Stimulated activated CD4-positive, alpha-beta T cell treated with anti-CD3 and anti-CD28 coated beads, Interleukin-4, amount 100 ng/mL, for 4 hours (primary cell): ENCODE measurements around the gene CLSTN2.

Experiments used
- DNase-seq, 2 experiments: peaks; one replicate each; pipeline ENCODE4 v3.0.0-alpha.2; 2020

CLSTN2 gene

GRCh38 chr3:140572334-140572733, 637.3 kb downstream of the CLSTN2 start:
- DNase-seq, result no peak

- DNase-seq, result no peak
These were observed 638.0 kb downstream of the CLSTN2 start for GRCh38 chr3:140573011-140573410.

GRCh38 chr3:140574375-140574774, 639.4 kb downstream of the CLSTN2 start:
- DNase-seq, result no peak

DNA sequence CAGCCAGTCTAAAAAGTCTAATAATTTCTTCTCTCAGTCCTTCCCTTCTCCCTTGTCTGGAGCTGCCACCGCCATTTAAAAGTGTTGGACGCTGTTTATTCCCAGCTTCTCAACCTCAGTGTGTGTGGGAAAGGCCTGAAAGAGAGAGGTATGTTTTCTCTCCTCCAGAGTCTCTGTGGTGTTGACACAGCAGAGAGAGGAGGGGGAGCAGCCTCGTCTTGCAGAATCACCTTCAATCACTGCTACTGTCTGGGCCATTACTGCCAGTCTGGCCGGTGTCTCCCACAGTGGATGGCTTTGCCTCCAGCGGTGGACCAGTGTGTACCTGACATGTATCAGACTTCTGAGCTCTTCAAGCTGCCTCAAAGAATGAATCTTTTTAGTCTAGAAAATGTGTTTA, 641.5 kb downstream of the CLSTN2 start:
- DNase-seq, result no peak

GRCh38 chr3:140577911-140578310, 642.9 kb downstream of the CLSTN2 start:
- no peak for DNase-seq

DNA sequence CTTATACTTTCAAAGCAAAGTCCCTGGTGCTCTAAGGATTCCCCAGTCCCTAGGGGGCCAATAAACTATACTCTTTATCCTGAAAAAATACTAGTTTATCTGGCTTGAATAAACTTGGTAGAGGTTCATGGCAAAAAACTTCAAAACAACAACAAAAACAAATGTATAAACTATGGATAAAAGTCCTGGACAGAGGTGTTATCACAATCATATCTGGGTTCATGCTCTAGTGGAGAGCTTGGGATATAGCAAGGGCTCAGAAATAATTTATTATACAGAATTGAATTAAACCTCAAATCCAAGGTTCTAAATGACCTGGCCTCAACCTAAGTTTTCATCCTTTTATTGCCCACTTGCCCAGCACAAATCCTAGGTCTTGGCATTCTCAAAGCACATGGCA, 644.3 kb downstream of the CLSTN2 start:
- DNase-seq, result no peak

GRCh38 chr3:140580746-140581145, 645.8 kb downstream of the CLSTN2 start:
- no peak for DNase-seq

GRCh38 chr3:140584549-140584948, 649.6 kb downstream of the CLSTN2 start:
- DNase-seq, result no peak

DNA sequence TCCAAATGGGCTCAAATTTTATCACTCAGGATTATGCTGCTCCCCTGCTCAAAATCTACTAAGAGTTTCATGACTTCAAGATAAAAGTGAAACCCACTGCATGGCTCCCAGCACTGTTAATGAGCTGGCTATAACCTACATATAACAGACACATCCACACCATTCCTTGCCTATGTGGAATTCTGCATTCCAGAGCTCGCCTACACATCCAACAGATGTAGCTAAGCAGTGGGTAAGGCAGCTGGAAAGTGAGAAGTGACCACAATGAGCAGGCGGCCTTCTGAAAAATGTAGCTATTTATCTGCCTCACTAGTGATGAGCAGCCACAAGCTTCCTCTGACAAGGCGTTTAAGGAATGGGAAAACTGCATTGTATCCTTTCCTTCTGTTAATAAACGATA, 650.8 kb downstream of the CLSTN2 start:
- DNase-seq, result no peak

DNA sequence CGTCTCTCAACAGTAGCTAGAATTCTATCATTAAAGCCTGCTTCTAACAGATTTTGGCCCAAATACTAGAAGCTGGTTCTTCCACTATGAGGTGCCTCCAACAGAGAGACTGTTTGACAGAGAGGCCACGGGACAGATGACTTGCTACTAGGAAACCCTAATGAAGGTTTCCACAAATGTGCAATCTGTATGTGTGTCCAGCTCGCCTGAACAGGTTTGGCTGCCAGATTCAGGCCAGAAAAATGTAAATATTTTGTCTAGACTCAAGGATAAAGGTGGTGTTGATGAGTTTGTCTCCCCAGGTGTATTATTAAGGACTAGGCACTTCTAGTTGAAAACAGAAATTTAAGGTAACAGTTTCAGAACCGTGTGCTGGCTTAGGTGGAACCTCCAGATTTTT, 651.3 kb downstream of the CLSTN2 start:
- no peak for DNase-seq

GRCh38 chr3:140588558-140588957, 653.6 kb downstream of the CLSTN2 start:
- no peak for DNase-seq

DNA sequence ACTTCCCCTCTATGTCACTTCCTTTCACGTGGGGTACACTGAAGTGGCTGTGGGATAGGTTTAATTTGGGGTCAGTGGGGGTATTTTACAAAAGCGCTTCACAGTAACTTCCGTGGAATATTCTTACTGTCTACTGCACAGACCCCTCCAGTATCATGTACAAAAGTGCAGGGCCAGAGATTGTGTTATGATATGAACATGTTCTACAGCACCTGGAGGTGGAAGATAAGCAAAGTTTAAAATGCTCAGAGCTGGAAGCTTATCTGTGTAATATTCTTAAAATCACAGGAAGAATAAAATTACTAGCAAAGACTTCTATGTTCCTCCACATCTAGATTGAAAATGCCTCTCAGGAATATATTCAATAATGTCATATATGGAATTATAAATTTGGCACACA, 658.8 kb downstream of the CLSTN2 start:
- DNase-seq, result no peak

DNA sequence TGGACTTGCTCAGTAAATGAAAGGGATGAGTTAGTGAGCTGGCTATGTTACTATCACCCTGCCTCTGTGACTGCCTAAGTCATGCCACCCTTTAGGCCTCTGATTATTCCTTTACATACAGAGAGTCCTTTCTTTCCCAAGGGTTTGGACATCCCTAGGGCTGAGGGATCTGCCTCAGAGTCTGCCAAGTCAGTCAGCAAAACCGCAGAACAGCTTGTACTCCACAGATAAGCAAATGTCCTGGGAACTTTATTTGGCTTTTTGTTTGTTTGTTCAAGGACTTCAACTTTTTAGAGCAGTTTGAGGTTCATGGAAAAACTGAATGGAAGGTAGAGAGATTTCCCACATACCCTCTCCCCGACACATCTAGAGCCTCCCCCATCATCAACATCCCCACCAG, 660.3 kb downstream of the CLSTN2 start:
- DNase-seq, result no peak

DNA sequence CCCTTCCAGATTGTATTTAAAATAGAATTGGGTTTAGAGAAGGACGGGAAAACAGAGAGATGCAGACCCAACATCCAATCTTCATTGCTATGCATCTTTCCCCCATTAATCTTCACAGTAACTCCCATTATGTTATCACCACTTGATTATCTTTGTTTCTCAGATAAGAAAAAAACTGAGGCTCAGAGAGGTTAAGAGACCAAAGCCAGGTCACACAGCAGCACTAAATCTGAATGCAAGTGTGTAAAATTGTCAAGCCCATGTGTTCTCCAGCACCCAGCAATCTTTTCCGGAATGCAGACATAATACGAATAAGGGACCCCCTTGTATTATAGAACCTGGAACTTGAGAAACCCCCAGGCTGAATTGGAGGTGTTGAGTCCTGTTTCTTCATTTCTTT, 662.4 kb downstream of the CLSTN2 start:
- DNase-seq, result no peak

DNA sequence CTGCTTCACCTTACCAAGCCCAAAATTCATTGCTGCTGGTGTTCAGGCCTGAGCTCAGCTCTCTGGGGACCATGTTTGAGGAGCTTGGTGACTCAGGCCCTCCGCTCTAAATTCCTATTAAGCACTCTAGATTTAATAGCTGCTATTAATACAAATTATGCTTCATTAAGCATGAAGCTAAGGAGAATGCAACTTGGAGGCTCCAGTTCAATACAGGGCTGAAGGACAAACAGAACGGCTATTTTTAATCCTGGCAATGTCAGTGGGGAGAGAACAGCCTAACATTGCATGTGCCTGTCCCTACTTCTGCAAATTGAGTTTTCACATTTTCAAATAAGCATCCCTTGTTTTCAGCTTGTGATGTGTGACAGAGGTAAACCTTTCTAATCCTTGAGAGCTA, 662.8 kb downstream of the CLSTN2 start:
- no peak for DNase-seq

- no peak for DNase-seq
These were observed 664.0 kb downstream of the CLSTN2 start for GRCh38 chr3:140599009-140599408.

GRCh38 chr3:140599496-140599895, 664.5 kb downstream of the CLSTN2 start:
- DNase-seq, result no peak

DNA sequence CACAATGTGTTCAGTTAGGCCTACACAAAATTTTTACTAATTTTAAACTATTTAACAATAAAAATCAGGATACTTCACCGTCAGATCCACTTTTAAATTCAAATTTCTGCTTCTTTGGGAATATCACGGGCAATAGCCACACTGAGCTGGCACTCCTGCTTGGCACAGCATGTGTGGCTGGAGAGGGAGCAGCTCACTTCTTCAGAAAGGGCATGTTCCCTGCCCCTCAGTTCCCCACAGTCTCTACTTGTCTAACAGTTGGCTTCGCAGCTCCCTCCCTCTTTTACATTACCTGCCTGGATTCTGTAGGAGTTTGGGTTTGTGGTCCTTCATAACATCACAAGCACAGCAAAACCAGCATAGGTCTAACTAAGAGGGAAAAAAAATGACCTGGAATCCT, 666.9 kb downstream of the CLSTN2 start:
- DNase-seq, result no peak

DNA sequence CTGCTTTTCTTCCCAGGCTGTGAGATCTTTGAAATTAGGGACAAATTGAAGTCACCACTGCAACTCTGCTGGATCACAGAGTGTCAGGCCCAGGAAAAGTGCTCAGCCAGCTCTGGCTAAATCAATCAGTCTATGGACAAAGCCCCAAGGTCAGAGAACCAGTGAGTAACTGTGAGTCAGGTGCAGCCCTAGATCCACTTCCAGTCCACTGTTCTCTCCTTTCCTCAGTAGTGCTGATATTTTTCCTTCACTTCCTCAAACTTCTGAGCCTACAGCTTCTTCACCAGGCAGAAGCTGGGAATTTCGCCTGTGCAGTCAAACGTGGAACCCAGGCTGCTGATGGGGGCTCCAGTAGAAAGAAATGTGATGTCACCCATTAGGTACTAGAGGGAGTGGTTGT, 667.8 kb downstream of the CLSTN2 start:
- no peak for DNase-seq

GRCh38 chr3:140603766-140604165, 668.8 kb downstream of the CLSTN2 start:
- DNase-seq, result no peak

GRCh38 chr3:140610544-140610943, 675.6 kb downstream of the CLSTN2 start:
- DNase-seq, result no peak

GRCh38 chr3:140614001-140614400, 679.0 kb downstream of the CLSTN2 start:
- no peak for DNase-seq

GRCh38 chr3:140617135-140617534, 682.1 kb downstream of the CLSTN2 start:
- no peak for DNase-seq

DNA sequence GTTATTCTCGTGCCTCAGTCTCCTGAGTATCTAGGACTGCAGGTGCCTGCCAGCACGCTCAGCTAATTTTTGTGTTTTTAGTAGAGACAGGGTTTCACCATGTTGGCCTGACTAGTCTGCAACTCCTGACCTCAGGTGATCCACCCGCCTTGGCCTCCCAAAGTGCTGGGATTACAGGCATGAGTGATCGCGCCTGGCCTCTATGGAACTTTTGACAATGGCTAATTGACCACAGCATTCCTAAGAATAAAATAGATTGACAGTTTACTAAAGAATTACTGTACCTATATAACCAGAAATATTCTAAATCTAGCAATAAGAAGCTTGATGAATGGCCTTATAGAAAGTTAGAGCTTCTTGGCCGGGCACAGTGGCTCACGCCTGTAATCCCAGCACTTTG, 691.9 kb downstream of the CLSTN2 start:
- no peak for DNase-seq
